LNCaP clone FGC (cell line): Measurements from ENCODE around the gene SLC36A1.
A peak's percentile ranks its signal among the peaks of the same experiment; 100 is the strongest.

ENCODE experiments used
- DNase-seq: peaks from one replicate; pipeline ENCODE4 v3.0.0-alpha.2; 2011; ENCODE audit warnings: low read depth
- H3K4me3 ChIP-seq: 2 replicates; pipeline ENCODE4 v1.5.1; 2011; ENCODE audit warnings: mild to moderate bottlenecking, low read depth, low read length, control low read depth
- CTCF ChIP-seq: IDR thresholded peaks from 2 replicates; pipeline ENCODE4 v1.5.1; 2012; ENCODE audit warnings: mild to moderate bottlenecking; ENCODE audit not compliant: control insufficient read depth, insufficient read depth; ENCODE audit errors: extremely low read depth

Gene SLC36A1

GRCh38 chr5:151447174-151448037, at the start of gene SLC36A1:
Gene SLC36A1 (plus strand): TSS chr5:151447603. CDS start chr5:151458793, 11,190 bp downstream.
- peak; percentile 94 for TF ChIP-seq CTCF
- peak; percentile 54 for DNase-seq

GRCh38 chr5:151405334-151406160, 41.9 kb upstream of the SLC36A1 start:
- TF ChIP-seq CTCF = no peak
- no peak overlapping the region for H3K4me3 ChIP-seq

More at GRCh38 chr5:151447174-151448037, at the start of gene SLC36A1:
- H3K4me3 ChIP-seq = peak within 1 kb of the TSS; percentile 72

GRCh38 chr5:151406322-151406947, 41.0 kb upstream of the SLC36A1 start:
- H3K4me3 ChIP-seq = no peak overlapping the region
- TF ChIP-seq CTCF = peak; percentile 56
- no peak for DNase-seq

More at GRCh38 chr5:151405334-151406160, 41.9 kb upstream of the SLC36A1 start:
- DNase-seq = no peak

- no peak for TF ChIP-seq CTCF
- H3K4me3 ChIP-seq = no peak overlapping the region
- DNase-seq = peak; percentile 93
Measured at GRCh38 chr5:151408591-151409230, 38.7 kb upstream of the SLC36A1 start.

GRCh38 chr5:151413800-151414199, 33.6 kb upstream of the SLC36A1 start:
- no peak for TF ChIP-seq CTCF
- DNase-seq = peak; percentile 94
- no peak overlapping the region for H3K4me3 ChIP-seq

- peak; percentile 87 for DNase-seq
- no peak for TF ChIP-seq CTCF
- H3K4me3 ChIP-seq = no peak overlapping the region
Measured at GRCh38 chr5:151414536-151414935, 32.9 kb upstream of the SLC36A1 start.
